SK-N-MC (cell line): ENCODE data around the gene PHF20.

Experiments used
- FOXP2 ChIP-seq: optimal IDR thresholded peaks from 2 replicates; pipeline ENCODE3; 2011; ENCODE audit warnings: mild to moderate bottlenecking, moderate library complexity; ENCODE audit not compliant: insufficient read depth; ENCODE audit errors: extremely low read length, control extremely low read depth
- POLR2AphosphoS5 ChIP-seq: IDR thresholded peaks from 2 replicates; pipeline ENCODE4 v1.6.1; 2012; ENCODE audit warnings: mild to moderate bottlenecking, low read depth, low read length, borderline replicate concordance

- no peak for TF ChIP-seq POLR2AphosphoS5
- no peak for TF ChIP-seq FOXP2
Observed at GRCh38 chr20:35888657-35889056, 116.8 kb downstream of the PHF20 start.
